Activated CD8-positive, alpha-beta T cell treated with anti-CD3 and anti-CD28 coated beads for 36 hours (primary cell): ENCODE results near the gene MEG3. TPM values are rescaled to one million over a fixed set of nuclear protein-coding genes. Genes with fewer than 3 reads are reported as not detected.

Experiments
- ATAC-seq: fragments of 200-7000 bp; cut with Tn5 transposase; one replicate; pipeline ENCODE4 v1.10.0; 2021; ENCODE audit warnings: mild to moderate bottlenecking, moderate library complexity
- CTCF ChIA-PET: fragments of 350-600 bp; sonication (Branson Sonifier 250); formaldehyde crosslinking; loops from one replicate; lab custom pipeline; 2021; ENCODE audit warnings: antibody characterized with exemption; lab: Charles Lee
- POLR2A ChIA-PET: fragments of 350-600 bp; sonication (Branson Sonifier 250); formaldehyde crosslinking; loops from one replicate; lab custom pipeline; 2021; ENCODE audit warnings: antibody characterized with exemption; lab: Charles Lee
- DNase-seq: peaks from one replicate; pipeline ENCODE4 v3.0.0-alpha.2; 2020
- H3K27ac Mint-ChIP-seq: one replicate; pipeline ENCODE4 v1.8.0; 2021; ENCODE audit warnings: mild to moderate bottlenecking, mixed read lengths
- H3K27me3 Mint-ChIP-seq: one replicate; pipeline ENCODE4 v1.8.0; 2021; ENCODE audit warnings: mixed read lengths
- H3K36me3 Mint-ChIP-seq: one replicate; pipeline ENCODE4 v1.8.0; 2021; ENCODE audit warnings: low read depth, mixed read lengths
- H3K4me1 Mint-ChIP-seq: one replicate; pipeline ENCODE4 v1.8.0; 2021; ENCODE audit warnings: low read depth, mixed read lengths
- H3K4me3 Mint-ChIP-seq: one replicate; pipeline ENCODE4 v1.8.0; 2021; ENCODE audit warnings: mild to moderate bottlenecking, moderate library complexity, mixed read lengths
- H3K9me3 Mint-ChIP-seq: one replicate; pipeline ENCODE4 v1.8.0; 2021; ENCODE audit warnings: mixed read lengths
- CTCF ChIP-seq: fragments of 200-600 bp; IDR thresholded peaks from one replicate; pipeline ENCODE4 v1.8.0; 2022; ENCODE audit warnings: antibody characterized with exemption, mild to moderate bottlenecking
- intact Hi-C: fragments of 100-400 bp; cut with micrococcal nuclease; formaldehyde crosslinking; loops from one replicate; pipeline ENCODE4 v1.10.0; 2022
- total RNA-seq, 2 experiments: library from RNA; stranded (reverse); gene quantifications; one replicate each; pipeline ENCODE4 v1.2.3, GENCODE V29; 2021

Gene MEG3
- total RNA-seq, 2 experiments from 2014 or later = not detected

DNA sequence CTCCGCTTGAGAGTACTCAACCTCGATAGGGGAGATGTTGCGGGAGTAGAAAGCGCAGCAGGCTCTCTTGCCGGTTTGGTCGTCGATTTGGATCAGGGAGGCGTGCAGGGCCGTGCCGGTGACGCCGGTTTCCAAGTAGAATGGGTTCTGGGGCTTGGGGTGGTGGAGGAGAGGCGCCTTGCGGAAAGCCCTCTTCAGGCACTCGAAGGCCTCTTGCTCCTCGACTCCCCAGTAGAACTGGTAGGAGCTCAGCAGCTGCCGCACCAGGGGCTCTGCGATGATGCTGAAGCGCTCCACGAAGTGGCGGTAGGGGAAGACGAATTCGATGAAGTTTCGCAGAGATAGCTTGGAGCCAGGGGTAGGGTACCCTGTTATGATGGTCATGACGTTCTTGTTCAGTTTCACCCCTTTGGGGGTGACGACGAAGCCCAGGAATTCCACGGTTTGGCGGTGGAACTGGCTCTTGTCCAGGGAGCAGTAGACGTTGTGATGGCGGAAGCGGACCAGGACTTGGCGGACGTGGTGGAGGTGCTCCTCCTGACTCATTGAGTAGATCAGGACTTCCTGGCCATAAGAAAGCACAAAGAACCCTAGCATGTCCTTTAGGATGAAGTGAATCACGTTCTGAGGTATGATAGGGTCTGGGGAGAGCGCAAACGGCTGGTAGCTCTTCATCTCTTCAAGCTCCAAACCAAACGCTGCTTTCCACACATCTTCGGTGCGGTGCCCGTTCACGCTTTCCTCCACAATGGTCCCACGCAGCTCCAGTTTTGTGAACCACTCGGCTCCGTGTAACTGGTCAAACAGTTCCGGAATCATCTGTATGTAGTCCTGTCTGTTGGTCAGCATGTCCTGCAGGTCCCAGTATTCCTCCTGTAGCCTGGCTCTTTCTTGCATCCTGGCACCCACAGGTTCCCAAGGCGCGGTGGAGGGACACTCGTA is 56.4 kb downstream of the MEG3 start:
- intact Hi-C loops = no loop called here
- Mint-ChIP-seq H3K27me3 (no peaks in the 10 kb centered on the region), H3K36me3 (no peaks in the 10 kb centered on the region), H3K4me1 (no peaks in the 10 kb centered on the region), H3K4me3 (no peak overlapping the region), H3K9me3 (no peaks in the 10 kb centered on the region), H3K27ac (no peak overlapping the region)
- no peak for ATAC-seq
- DNase-seq = no peak
- POLR2A ChIA-PET = no interaction called here
- no peak for TF ChIP-seq CTCF
- CTCF ChIA-PET = interaction anchor here (1.2 to 1.3 kb wide), 2 partner anchors 18 to 32 kb away, joined by 3 read pairs; no protein-coding TSS in a partner anchor

DNA sequence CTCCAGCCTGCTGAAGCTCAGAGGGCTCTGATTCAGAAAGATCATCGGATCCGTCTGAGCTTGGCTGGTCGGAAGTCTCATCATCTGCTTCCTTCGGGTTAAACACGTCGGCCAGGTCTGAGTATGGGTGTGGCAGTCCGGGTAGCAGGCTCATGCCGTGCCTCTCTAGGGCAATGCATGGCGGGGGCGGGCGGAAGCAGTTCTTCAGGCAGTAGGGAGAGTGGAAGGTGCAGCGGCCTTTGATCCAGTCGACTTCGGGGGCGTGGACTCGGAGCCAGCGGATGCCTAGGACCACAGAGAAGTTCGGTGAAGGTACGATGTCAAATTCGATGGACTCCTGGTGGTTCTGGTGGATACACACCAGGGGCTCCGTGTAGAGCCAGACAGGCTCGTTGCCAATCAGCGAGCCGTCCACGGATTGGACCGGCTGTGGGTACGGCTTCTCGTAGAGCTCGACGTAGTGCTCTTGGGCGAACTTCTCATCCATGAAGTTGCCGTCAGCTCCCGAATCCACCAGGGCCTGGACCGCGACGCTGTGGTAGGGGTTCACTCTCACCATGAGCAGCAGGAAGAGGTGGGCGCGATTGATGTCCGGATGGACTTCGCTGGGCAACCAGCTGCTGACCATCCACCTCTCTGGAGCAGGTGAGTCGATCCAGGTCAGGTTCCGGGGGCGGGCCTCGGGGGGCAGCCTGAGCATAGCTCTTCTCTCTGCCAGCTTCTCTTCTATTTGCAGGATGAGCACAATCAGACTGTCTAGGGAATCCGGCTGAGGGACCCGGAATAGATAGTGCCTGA is 57.3 kb downstream of the MEG3 start:
- Mint-ChIP-seq H3K36me3 (no peaks in the 10 kb centered on the region), H3K4me3 (no peak overlapping the region), H3K27ac (no peak overlapping the region), H3K4me1 (no peaks in the 10 kb centered on the region), H3K9me3 (no peaks in the 10 kb centered on the region), H3K27me3 (no peaks in the 10 kb centered on the region)
- POLR2A ChIA-PET = no interaction called here
- CTCF ChIA-PET = interaction anchor here (1.3 kb wide), 1 partner anchor 33 kb away, joined by 3 read pairs; no protein-coding TSS in a partner anchor
- intact Hi-C loops = no loop called here
- ATAC-seq (no peak), DNase-seq (no peak)
- TF ChIP-seq CTCF = no peak

DNA sequence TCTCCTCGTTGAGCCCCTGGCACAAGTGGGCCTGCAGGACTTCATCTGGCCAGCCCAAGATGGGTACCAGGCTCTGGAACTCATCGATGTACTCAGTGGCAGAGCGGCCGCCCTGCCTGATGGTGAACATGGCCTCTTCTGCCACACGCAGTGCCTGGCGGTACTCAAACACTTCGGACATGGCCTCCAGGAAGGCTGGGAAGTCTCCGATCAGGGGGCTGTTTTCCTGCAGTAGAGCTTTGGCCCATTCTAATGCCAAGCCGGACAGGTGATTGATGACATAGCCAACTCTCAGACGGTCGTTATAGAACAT is 57.8 kb downstream of the MEG3 start:
- ChIA-PET POLR2A (no interaction called here), CTCF (no interaction called here)
- Mint-ChIP-seq H3K36me3 (no peaks in the 10 kb centered on the region), H3K9me3 (no peaks in the 10 kb centered on the region), H3K27me3 (no peaks in the 10 kb centered on the region), H3K4me1 (no peaks in the 10 kb centered on the region), H3K27ac (no peak overlapping the region), H3K4me3 (no peak overlapping the region)
- no peak for TF ChIP-seq CTCF
- intact Hi-C loops = no loop called here
- no peak for ATAC-seq
- DNase-seq = no peak

- no peaks in the 10 kb centered on the region for H3K9me3 Mint-ChIP-seq
- ATAC-seq (no peak), DNase-seq (no peak)
- H3K36me3 Mint-ChIP-seq = no peaks in the 10 kb centered on the region
- no peaks in the 10 kb centered on the region for H3K4me1 Mint-ChIP-seq
- H3K4me3 Mint-ChIP-seq = no peak overlapping the region
- POLR2A ChIA-PET = no interaction called here
- CTCF ChIA-PET = no interaction called here
- H3K27me3 Mint-ChIP-seq = peaks cover 2% of the 10 kb centered on the region
- no peak overlapping the region for H3K27ac Mint-ChIP-seq
- no peak for TF ChIP-seq CTCF
- intact Hi-C loops = no loop called here
Observed at GRCh38 chr14:100884456-100884855, 58.5 kb downstream of the MEG3 start.

GRCh38 chr14:100885196-100885595 is 59.3 kb downstream of the MEG3 start:
- Mint-ChIP-seq H3K27me3 (peaks cover 2% of the 10 kb centered on the region), H3K27ac (no peak overlapping the region), H3K36me3 (no peaks in the 10 kb centered on the region), H3K9me3 (no peaks in the 10 kb centered on the region), H3K4me1 (no peaks in the 10 kb centered on the region), H3K4me3 (no peak overlapping the region)
- ChIA-PET CTCF (no interaction called here), POLR2A (no interaction called here)
- DNase-seq = no peak
- no peak for ATAC-seq
- TF ChIP-seq CTCF = no peak
- intact Hi-C loops = no loop called here
